KMS-11 (cell line): ENCODE measurements around the gene DCBLD2.

Experiments
- H2AFZ ChIP-seq: fragments of 200-600 bp; sonication (generic); 2 replicates; pipeline ENCODE4 v1.6.1; 2016; ENCODE audit warnings: antibody characterized with exemption, mixed run types, low read depth
- H3K27ac ChIP-seq: fragments of 200-600 bp; sonication (generic); 2 replicates; pipeline ENCODE4 v1.6.1; 2016; ENCODE audit warnings: mild to moderate bottlenecking, mixed run types
- H3K27me3 ChIP-seq: fragments of 200-600 bp; sonication (generic); 2 replicates; pipeline ENCODE4 v1.6.1; 2017; ENCODE audit warnings: mild to moderate bottlenecking, low read depth, mixed run types, moderate library complexity; ENCODE audit not compliant: insufficient read depth
- H3K36me3 ChIP-seq: fragments of 200-600 bp; sonication (generic); 2 replicates; pipeline ENCODE4 v1.6.1; 2017; ENCODE audit warnings: mild to moderate bottlenecking, mixed run types; ENCODE audit not compliant: insufficient read depth
- H3K4me1 ChIP-seq: fragments of 200-600 bp; sonication (generic); 2 replicates; pipeline ENCODE4 v1.6.1; 2016; ENCODE audit warnings: mild to moderate bottlenecking, low read depth, mixed run types; ENCODE audit not compliant: poor library complexity, severe bottlenecking
- H3K4me2 ChIP-seq: fragments of 200-600 bp; sonication (generic); 2 replicates; pipeline ENCODE4 v1.7.0; 2016; ENCODE audit warnings: mild to moderate bottlenecking, mixed run types
- H3K4me3 ChIP-seq: fragments of 200-600 bp; sonication (generic); IDR thresholded peaks from 2 replicates; pipeline ENCODE4 v1.6.1; 2017; ENCODE audit warnings: low read depth, low read length, mixed read lengths; ENCODE audit not compliant: insufficient read depth
- H3K79me2 ChIP-seq: fragments of 200-600 bp; sonication (generic); 2 replicates; pipeline ENCODE4 v1.6.1; 2016; ENCODE audit warnings: low read depth, mixed run types; ENCODE audit not compliant: insufficient read depth
- H3K9ac ChIP-seq: fragments of 200-600 bp; sonication (generic); 2 replicates; pipeline ENCODE4 v1.6.1; 2016; ENCODE audit warnings: mild to moderate bottlenecking, mixed run types
- H4K20me1 ChIP-seq: fragments of 200-600 bp; sonication (generic); 2 replicates; pipeline ENCODE4 v1.6.1; 2016; ENCODE audit warnings: mild to moderate bottlenecking, mixed run types; ENCODE audit not compliant: insufficient read depth
- CTCF ChIP-seq: fragments of 200-600 bp; sonication (generic); conservative IDR thresholded peaks from 2 replicates; pipeline ENCODE4 v1.6.1; 2017; ENCODE audit warnings: low read depth, mild to moderate bottlenecking, antibody characterized with exemption, low read length, moderate library complexity, mixed read lengths

DCBLD2 gene

GRCh38 chr3:98824256-98824655 lies 77.2 kb downstream of the DCBLD2 start:
- no peak overlapping the region for H3K27ac ChIP-seq
- no peaks in the 10 kb centered on the region for H3K4me1 ChIP-seq
- no peak overlapping the region for H3K4me2 ChIP-seq
- H3K79me2 ChIP-seq, result no peaks in the 10 kb centered on the region
- H3K27me3 ChIP-seq, result no peaks in the 10 kb centered on the region
- H3K36me3 ChIP-seq, result no peaks in the 10 kb centered on the region
- no peak overlapping the region for H3K4me3 ChIP-seq
- no peak overlapping the region for H2AFZ ChIP-seq
- no peak overlapping the region for H3K9ac ChIP-seq
- TF ChIP-seq CTCF, result no peak
- no peaks in the 10 kb centered on the region for H4K20me1 ChIP-seq

- Histone ChIP-seq H3K9ac (no peak overlapping the region), H3K4me3 (no peak overlapping the region), H3K4me1 (no peaks in the 10 kb centered on the region), H3K27me3 (no peaks in the 10 kb centered on the region), H3K36me3 (no peaks in the 10 kb centered on the region), H3K79me2 (no peaks in the 10 kb centered on the region), H3K4me2 (no peak overlapping the region), H3K27ac (no peak overlapping the region), H4K20me1 (no peaks in the 10 kb centered on the region), H2AFZ (no peak overlapping the region)
- TF ChIP-seq CTCF, result no peak
These were observed 77.7 kb downstream of the DCBLD2 start for GRCh38 chr3:98823791-98824190.

GRCh38 chr3:98821063-98821462 lies 80.4 kb downstream of the DCBLD2 start:
- H3K4me1 ChIP-seq, result no peaks in the 10 kb centered on the region
- no peaks in the 10 kb centered on the region for H3K79me2 ChIP-seq
- H4K20me1 ChIP-seq, result no peaks in the 10 kb centered on the region
- H3K27me3 ChIP-seq, result no peaks in the 10 kb centered on the region
- no peak overlapping the region for H3K27ac ChIP-seq
- H3K4me2 ChIP-seq, result no peak overlapping the region
- no peak overlapping the region for H3K4me3 ChIP-seq
- no peak overlapping the region for H2AFZ ChIP-seq
- no peak overlapping the region for H3K9ac ChIP-seq
- TF ChIP-seq CTCF, result no peak
- H3K36me3 ChIP-seq, result no peaks in the 10 kb centered on the region

- no peaks in the 10 kb centered on the region for H3K36me3 ChIP-seq
- no peak overlapping the region for H3K27ac ChIP-seq
- no peaks in the 10 kb centered on the region for H3K79me2 ChIP-seq
- H4K20me1 ChIP-seq, result no peaks in the 10 kb centered on the region
- no peaks in the 10 kb centered on the region for H3K27me3 ChIP-seq
- H3K4me2 ChIP-seq, result no peak overlapping the region
- H2AFZ ChIP-seq, result no peak overlapping the region
- H3K4me1 ChIP-seq, result no peaks in the 10 kb centered on the region
- H3K9ac ChIP-seq, result no peak overlapping the region
- no peak overlapping the region for H3K4me3 ChIP-seq
- peak; percentile 75 for TF ChIP-seq CTCF
These were observed 83.9 kb downstream of the DCBLD2 start for GRCh38 chr3:98817547-98818041.
